GM11168 (cell line): Measurements from ENCODE around the gene RTCA.
"Not testable (repeated sequence)": the region's sequence is repeated elsewhere in the genome, so short reads cannot be mapped to it uniquely, and the experiment has no call there.

Source experiments
- in situ Hi-C: fragments of 300-500 bp; cut with MboI; formaldehyde crosslinking; loops from one replicate; pipeline ENCODE4 v1.12.0; 2022; ENCODE audit warnings: low sequenced_read_pairs; ENCODE audit not compliant: unreplicated experiment

Gene RTCA

DNA sequence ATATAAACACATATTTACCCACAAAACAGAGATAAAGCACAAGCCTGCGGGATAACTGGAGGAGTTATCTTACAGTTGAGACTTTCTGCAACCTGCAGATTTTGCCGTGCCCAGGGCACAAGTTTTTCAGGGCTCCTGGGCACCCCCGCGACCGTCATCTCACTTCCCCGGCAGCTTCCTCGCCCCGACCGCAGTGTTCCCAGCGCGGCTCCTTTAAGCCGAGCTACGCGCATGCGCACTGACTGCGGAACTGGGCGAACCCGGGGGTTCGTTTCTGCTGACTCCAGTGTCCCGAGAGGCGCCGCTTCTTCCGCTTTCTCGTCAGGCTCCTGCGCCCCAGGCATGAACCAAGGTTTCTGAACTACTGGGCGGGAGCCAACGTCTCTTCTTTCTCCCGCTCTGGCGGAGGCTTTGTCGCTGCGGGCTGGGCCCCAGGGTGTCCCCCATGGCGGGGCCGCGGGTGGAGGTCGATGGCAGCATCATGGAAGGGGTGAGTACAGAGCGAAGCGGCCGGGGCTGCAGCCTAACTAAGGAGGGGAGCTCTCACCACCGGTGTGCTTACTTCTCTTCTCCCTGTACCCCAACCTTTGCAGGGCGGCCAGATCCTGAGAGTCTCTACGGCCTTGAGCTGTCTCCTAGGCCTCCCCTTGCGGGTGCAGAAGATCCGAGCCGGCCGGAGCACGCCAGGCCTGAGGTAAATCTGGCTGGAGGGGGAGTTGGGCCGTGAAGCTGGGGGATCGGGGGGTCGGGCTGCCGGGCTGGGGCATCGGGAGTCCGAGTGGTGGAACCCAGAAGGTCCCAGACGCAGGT, at the start of gene RTCA:
TSS of gene RTCA (plus strand) at position 286 of the 810 bp plus-strand sequence. CDS start at position 446, 160 bp downstream.
- in situ Hi-C loops = no loop called here

DNA sequence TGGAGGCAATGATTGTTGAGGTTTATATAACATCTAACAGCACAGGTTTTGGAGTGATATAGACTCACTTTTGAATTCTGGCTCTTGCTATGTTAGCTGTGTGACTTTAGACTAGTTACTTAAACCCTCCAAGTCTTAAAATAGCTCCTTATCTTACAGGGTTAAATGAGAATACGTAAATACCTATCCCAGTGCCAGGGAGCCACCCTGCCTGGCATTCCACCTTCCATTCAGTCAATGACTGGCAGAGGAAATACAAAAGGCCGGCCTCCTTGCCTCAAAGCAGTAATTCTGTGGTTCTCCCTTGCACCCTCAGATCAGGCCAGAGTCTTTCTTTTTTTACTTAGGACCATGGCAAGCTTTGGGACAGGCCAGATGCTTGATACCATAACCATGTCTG, 48.2 kb upstream of the RTCA start:
- in situ Hi-C loops = no loop called here

DNA sequence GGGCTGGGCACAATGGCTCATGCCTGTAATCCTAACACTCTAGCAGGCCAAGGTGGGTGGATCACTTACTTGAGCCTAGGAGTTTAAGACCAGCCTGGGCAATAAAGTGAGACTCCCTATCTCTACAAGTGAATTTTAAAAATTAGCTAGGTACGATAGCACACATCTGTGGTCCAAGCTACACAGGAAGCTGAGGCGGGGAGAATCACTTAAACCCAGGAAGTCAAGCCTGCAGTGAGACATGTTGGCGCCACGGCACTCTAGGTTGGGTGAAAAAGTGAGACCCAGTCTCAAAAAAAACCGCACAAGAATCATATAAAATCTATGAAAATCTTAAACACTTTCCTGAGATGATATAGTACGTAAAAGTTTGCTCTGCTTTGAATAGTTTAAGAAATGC, 46.6 kb upstream of the RTCA start:
- in situ Hi-C loops = no loop called here

DNA sequence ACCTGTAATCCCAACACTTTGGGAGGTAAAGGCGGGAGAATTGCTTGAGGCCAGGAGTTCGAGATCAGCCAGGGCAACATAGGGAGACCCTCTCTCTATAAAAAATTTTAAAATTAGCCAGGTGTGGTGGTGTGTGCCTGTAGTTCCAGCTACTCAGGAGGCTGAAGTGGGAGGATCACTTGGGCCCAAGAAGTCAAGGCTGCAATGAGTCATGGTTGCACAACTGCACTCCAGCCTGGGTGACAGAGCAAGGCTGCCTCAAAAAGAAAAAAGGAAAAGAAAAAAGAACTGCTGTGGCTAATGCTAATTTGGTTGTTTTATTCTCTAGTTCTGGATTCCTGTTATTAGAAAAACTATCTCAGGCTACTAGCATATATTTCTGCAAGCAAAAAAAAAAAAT, 46.1 kb upstream of the RTCA start:
- in situ Hi-C loops = no loop called here

DNA sequence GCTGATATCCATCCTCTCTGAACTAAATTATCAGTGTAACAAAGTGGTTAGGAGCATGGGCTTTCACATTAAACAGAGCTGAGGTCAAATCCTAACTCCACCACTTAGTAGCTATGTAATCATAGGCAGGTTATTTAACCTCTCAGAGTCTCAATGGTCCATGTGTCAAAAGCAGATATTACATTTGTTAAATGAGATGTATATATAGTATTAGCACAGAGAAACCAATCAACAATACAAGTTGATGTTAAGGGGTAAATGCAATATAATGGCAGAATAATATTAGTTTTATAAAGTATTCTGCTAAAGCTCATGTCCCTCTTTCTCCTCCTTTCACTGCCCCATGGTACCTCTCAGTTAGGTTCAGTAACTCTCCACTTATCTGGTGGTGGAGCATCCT, 43.6 kb upstream of the RTCA start:
- in situ Hi-C loops = no loop called here

DNA sequence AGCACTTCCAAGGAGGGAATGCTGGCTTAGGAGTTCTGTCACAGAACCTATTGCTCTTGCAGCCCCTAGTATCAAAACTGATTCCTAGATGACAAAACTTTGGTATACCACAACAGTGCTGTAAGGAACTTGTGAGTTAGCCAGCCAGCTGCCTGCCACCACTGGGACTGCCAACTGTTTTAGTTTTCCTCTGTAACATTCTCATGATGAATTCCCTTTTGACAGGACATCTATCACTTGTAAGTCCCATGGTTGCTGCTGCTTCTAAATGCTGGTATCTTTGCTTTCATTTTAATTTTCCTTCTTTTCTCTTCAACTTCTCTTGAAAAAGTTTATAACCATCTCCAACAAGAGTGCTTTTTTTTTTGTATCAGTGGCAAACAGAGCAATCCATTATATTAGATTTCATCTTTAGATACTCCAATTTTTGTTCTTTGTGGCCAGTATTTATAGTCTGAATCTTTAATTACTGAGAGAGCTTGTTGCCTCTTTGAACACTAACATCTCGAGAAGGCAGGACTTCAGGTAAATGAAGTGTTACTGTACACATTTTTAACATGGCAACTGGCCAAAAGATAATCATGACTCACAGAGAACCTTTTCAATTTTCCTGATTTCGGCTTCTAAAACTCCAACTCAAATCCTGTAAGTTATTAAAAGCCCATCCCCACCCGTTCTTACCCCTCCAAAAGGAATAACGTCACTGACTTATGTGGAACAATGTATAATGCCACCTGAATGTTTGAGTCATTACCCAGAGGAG, 36.2 kb upstream of the RTCA start:
- in situ Hi-C loops = no loop called here

DNA sequence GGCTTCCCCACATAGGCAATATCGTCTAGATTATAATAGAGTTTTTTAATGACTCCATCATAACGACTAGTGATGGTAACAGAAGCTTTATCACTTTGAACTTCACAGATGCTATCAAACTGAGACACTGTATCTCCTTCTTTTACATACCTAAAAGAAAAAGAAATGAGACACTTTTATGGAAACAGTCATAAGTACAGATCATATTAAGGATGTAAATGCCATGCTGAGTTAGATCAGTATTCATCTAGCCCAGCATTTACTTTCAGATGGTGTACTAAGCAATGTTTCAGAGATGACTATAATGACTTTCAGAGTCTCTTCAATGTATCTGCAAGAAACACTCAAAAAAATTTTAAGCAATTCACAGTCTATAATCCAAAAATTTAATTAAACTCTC, 35.3 kb upstream of the RTCA start:
- in situ Hi-C loops = no loop called here

DNA sequence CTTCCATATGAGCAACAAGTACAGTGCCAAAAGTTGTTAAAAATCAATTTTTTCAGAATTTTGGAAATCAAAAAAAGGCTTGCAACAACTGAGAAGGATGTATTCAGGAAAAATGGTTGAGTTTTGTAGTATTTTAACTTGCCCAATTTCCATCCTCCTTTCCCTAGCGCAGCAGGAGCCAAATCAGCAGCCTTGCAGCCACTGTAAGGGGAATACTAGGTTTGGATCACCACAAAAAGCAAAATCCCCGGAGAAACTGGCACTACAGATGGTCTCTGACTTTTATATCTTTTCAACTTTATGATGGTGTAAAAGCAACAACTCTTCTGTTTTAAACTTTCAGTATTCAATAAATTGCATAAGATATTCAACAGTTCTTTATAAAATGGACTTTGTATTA, 34.3 kb upstream of the RTCA start:
- in situ Hi-C loops = no loop called here

DNA sequence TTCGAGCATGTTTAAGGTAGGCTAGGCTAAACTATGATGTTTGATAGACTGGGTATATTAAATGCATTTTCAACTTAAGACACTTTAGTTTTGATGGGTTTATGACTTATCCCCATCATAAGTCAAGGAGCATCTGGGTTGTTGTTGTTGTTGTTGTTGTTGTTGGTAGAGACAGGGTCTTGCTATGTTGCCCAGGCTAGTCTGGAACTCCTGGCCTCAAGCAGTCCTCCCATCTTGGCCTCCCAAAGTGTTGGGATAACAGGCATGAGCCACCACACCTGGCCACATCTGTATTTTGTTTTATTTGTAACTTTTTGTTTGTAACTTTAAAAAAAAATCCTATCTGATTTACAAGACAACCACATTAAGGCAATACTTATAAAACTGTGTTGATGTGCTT, 33.9 kb upstream of the RTCA start:
- in situ Hi-C loops = no loop called here

DNA sequence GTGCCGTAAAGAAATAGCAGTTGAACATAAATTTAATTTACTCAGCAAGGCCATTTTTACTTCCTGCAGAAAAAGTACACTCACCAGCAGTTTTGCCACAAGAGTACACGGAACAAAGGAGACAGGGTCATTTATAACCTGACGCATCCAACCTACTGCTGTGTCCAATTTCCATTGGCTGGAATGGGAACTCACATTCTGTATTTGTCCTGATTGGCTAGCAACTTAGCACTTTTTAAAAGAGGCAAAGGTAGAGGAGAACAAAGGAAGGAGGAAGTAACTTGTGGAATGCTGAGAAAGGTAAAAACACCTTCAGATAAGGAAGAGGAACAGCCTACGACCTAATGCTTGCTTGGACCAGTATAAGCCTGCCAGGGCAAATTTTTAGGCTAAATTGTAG, 32.5 kb upstream of the RTCA start:
- in situ Hi-C loops = not testable (repeated sequence)

DNA sequence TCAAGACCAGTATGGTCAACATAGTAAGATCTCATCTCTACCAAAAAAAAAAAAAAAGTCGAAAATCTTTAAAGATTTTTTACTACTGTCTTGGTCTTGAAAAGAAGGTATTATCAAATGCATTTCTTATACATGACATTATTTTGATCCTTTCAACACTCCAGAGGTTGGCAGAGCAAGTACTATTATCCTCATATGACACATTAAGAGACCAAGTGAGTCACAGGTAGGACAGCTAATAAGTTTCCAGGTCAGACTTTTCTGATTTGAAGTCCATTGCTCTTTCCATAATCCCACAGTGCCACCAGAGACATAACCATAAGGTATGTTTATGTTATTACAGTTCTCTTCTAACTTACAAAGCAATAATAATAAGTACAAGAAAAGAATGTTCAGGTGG, 31.6 kb upstream of the RTCA start:
- in situ Hi-C loops = no loop called here

DNA sequence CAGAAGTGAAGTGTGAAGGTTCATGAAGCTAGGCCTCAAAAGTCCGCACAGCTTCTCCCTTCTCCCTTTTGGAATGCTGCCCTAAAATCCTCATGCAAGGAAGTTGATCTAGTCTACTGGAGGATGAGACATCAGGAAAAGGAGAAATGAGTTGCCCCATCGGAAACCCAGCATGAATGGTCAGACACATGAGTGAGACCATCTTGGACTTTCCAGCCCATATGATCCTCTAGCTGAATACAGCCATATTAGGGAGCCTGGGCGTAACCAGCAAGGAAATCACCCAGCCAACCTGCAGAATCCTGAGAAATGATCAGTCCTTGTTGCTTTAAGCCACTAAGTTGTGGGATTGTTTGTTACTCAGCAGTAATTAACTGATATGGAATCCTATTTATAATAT, 28.9 kb upstream of the RTCA start:
- in situ Hi-C loops = no loop called here

DNA sequence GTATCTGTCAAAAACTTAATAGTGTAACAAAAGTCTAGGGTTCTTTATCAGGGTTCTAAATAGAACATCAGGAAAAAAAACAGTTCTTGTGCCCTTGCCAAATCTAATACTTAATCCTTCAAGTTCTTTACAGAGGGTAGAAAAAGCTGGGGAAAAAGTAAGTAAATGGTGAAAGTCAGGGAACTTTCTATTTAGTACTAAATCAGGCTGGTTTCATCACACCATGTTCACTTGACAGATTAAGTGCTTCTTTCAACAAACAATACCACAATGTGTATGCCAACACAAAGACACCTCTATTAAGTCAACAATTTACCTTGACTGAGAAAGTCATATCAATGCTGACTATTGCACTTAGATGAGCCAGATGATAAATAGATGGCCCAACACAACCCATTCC, 26.1 kb upstream of the RTCA start:
- in situ Hi-C loops = no loop called here

DNA sequence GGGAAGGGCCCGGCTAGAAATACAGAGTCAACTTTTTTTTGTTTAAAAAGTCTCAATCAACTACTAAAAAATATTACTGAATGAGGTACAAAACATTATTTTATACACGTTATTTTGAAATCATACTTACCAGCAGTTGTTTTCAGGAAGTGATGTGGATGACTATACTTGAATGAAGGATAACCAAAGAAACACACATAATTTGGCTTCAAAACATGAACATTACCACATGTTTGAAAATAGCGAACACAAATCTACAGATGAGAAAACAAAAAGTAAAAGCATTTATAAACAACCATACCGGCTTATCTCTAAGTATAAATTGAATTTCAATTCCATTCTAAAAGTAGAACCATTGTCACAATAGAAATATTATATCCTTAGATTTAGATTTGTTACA, 25.4 kb upstream of the RTCA start:
- in situ Hi-C loops = no loop called here

DNA sequence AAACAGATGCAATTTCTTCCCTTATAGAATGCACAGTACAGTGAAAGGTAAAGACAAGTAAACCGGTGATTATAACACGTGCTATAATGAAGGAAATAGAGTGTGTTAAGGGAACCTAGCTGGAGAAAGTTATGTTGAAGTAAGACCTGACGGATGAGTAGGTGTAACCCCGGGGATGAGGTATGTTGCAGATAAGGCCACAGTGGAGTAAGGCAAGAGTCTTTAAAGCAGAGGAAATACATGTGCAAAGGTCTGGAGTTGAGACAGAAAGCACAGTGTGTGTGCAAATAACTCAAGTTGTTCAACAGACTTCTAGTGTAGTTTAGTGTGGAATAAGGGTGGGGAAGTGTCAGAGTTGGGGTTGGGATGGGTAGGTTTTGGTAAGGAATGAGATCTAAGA, 19.3 kb upstream of the RTCA start:
- in situ Hi-C loops = no loop called here

DNA sequence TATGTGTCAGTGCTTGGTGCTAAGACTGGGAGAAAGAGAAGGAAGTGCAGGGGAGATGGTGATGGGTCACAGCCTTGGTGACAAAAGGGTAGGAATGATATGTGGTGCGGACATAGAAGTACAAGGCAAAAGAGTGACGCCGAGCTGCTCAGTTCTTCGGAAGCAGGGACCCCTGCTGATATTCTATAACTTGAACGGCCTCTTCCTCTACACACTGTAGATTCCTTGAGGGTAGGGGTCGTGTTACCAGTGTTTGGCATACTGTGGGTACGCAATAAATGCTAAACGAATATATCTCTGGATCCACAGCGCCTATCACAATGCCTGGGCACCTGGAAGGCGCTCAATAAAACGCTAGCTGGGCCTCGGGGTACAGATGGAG, 16.9 kb upstream of the RTCA start:
- in situ Hi-C loops = no loop called here

DNA sequence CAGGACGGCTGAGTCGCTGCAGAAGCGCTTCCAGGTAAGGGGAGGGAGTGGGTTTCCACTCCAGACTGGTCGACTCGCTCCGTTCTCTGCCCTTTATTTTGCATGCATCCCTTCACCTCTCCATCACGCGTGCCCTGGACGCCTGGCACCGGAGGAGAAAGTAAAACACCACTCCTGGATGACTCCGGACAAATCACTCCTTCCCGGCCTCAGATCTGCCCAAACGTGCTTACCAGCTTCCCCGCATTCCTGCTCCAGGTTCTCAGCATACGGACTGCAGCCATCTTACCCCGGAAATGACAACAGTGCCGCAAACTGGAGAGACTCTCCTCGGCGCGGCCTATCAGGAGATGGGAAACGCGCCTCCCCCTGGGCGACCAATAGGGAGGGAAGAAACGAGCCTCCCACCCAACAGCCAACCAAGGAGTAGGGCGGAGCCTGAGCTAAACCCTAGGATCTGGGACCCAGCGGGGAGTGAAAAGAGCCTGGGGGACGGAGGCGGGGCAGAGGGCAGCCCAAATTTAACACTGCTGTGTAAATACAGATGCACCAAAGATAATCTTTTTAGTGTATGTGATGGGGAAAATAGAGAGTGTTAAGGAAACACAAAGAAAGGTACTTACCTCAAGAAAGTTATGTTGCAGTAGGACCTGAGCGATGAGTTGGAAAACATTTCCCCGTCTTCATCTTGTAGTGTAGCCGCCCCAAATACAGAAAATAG, 16.3 kb upstream of the RTCA start, which contains the start of gene DBT:
TSS of gene DBT (minus strand) at position 298 of the 721 bp plus-strand sequence. CDS start at position 284, 14 bp downstream.
- in situ Hi-C loops = no loop called here

DNA sequence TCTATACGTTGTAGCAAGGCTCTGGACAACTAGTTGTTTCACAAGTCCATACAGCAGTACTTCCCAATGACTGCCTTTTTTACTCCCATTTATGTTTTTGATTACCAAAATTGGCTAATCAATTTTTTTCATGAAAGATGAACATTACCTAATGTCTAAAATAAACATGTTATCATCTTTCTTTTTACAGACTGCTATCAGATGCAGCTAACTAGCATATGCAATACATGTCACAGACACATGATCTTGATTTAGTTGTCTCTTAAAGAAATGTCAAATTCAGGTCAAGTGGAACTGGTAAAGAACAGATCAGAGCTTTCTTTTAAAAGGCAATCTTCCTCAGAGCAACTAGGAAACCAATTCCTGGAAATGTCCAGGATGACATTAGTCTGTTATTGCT, 15.8 kb upstream of the RTCA start:
- in situ Hi-C loops = no loop called here

DNA sequence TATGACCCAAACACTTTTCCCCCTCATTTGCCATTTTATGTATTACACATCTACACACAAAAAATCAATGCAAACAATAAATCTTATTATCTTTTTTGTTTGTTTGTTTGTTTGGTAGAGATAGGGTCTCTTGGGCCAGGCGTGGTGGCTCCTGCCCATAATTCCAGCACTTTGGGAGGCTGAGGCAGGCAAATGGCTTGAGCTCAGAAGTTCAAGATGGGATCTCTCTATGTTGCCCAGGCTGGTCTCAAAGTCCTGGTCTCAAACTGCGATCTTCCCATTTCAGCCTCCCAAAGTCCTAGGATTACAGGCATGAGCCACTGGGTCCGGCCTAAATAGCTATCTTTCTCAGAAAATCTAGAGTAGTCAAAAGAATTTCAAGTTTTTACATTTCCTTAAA, 15.2 kb upstream of the RTCA start:
- in situ Hi-C loops = no loop called here

DNA sequence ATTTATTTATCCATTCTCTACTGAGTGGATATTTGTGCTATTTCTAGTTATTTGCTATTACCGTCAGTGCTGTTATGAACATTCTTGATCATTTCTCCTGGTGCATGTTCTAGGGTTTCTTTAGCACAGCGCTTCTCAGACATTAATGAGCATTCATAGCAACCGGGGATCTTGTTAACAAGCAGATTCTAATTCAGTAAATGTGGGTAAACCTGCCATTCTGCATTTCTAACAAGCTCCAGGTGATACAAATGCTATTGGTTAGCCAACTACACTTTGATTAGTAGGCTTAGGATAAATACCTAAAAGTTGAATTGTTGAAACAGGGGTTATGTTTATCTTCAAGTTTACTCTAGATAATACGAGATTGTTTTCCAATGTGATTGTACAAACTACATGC, 13.1 kb upstream of the RTCA start:
- in situ Hi-C loops = no loop called here

DNA sequence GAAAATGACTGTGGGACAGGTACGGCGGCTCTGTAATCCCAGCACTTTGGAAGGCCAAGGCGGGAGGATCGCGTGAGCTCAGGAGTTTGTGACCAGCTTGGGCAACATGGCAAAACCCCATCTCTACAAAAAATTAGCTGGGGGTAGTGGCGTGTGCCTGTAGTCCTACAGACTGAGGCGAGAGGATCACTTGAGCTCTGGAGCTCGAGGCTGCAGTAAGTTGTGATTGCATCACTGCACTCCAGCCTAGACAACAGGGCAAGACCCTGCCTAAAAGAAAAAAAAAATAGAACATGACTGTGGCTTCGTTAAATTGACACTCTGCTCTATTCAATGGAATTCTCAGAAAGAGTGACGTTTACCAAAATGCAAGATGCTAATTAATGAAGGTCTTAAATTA, 12.5 kb upstream of the RTCA start:
- in situ Hi-C loops = no loop called here
